GM23338 (cell line): ENCODE data around the gene SMIM26. TPM values are rescaled to one million over a fixed set of nuclear protein-coding genes. Genes with fewer than 3 reads are reported as not detected.

Source experiments
- ATAC-seq: fragments of 200-7000 bp; cut with Tn5 transposase; 3 replicates; pipeline ENCODE4 v1.9.1; 2020
- DNase-seq: peaks from one replicate; pipeline ENCODE4 v3.0.0-alpha.2; 2015; ENCODE audit warnings: low spot score
- H2AFZ ChIP-seq: fragments of 200-600 bp; sonication (generic); 2 replicates; pipeline ENCODE4 v1.8.0; 2016; ENCODE audit warnings: antibody characterized with exemption, mild to moderate bottlenecking, moderate library complexity
- H3F3A ChIP-seq: fragments of 200-600 bp; sonication (generic); replicated peaks from 2 replicates; pipeline ENCODE4 v1.8.0; 2017; ENCODE audit warnings: antibody characterized with exemption, mixed run types, low read depth
- H3K27ac ChIP-seq: fragments of 200-600 bp; sonication (generic); 2 replicates; pipeline ENCODE4 v1.6.1; 2016; ENCODE audit warnings: low read depth
- H3K27me3 ChIP-seq: fragments of 200-600 bp; sonication (generic); 2 replicates; pipeline ENCODE4 v1.8.0; 2016; ENCODE audit warnings: mild to moderate bottlenecking, mixed run types, moderate library complexity; ENCODE audit not compliant: insufficient read depth
- H3K36me3 ChIP-seq: fragments of 200-600 bp; sonication (generic); 2 replicates; pipeline ENCODE4 v1.8.0; 2016; ENCODE audit warnings: mild to moderate bottlenecking; ENCODE audit not compliant: insufficient read depth
- H3K4me1 ChIP-seq: fragments of 200-600 bp; sonication (generic); 2 replicates; pipeline ENCODE4 v1.8.0; 2016; ENCODE audit warnings: mild to moderate bottlenecking, moderate library complexity; ENCODE audit not compliant: insufficient read depth
- H3K4me2 ChIP-seq: fragments of 200-600 bp; sonication (generic); 2 replicates; pipeline ENCODE4 v1.7.1; 2017; ENCODE audit warnings: mixed run types
- H3K4me3 ChIP-seq: fragments of 200-600 bp; sonication (generic); 2 replicates; pipeline ENCODE4 v1.6.1; 2016; ENCODE audit warnings: mixed run types
- H3K79me2 ChIP-seq: fragments of 200-600 bp; sonication (generic); replicated peaks from 2 replicates; pipeline ENCODE4 v1.8.0; 2017; ENCODE audit warnings: mild to moderate bottlenecking; ENCODE audit not compliant: insufficient read depth
- H3K9me2 ChIP-seq: fragments of 200-600 bp; sonication (generic); 2 replicates; pipeline ENCODE4 v1.8.0; 2017; ENCODE audit not compliant: insufficient read depth
- H4K20me1 ChIP-seq: fragments of 200-600 bp; sonication (generic); replicated peaks from 2 replicates; pipeline ENCODE4 v1.8.0; 2017; ENCODE audit warnings: mild to moderate bottlenecking; ENCODE audit not compliant: insufficient read depth
- H3K27ac Mint-ChIP-seq: 2 replicates; pipeline ENCODE4 v1.8.0; 2020; ENCODE audit warnings: inconsistent platforms, mild to moderate bottlenecking, moderate library complexity, mixed read lengths
- H3K27me3 Mint-ChIP-seq: 3 replicates; pipeline ENCODE4 v1.8.0; 2022; ENCODE audit warnings: low read depth, mild to moderate bottlenecking, moderate library complexity, mixed read lengths, inconsistent platforms; ENCODE audit not compliant: insufficient read depth, poor library complexity
- H3K36me3 Mint-ChIP-seq: 3 replicates; pipeline ENCODE4 v1.8.0; 2021; ENCODE audit warnings: low read depth, mild to moderate bottlenecking, inconsistent platforms, moderate library complexity, mixed read lengths
- H3K4me1 Mint-ChIP-seq: 3 replicates; pipeline ENCODE4 v1.8.0; 2020; ENCODE audit warnings: mild to moderate bottlenecking, inconsistent platforms, mixed read lengths
- H3K4me3 Mint-ChIP-seq: 3 replicates; pipeline ENCODE4 v1.8.0; 2021; ENCODE audit warnings: moderate library complexity, mild to moderate bottlenecking, inconsistent platforms, mixed read lengths
- H3K9me3 Mint-ChIP-seq: 3 replicates; pipeline ENCODE4 v1.8.0; 2020; ENCODE audit warnings: moderate library complexity, mild to moderate bottlenecking, inconsistent platforms, mixed read lengths
- CREB1 ChIP-seq: fragments of 250-450 bp; sonication (Bioruptor Pico); IDR thresholded peaks from 2 replicates; pipeline ENCODE4 v1.5.0; 2020; ENCODE audit warnings: low read depth, mild to moderate bottlenecking, moderate library complexity
- CTCF ChIP-seq, 2 experiments: fragments of 200-600 bp in 1 of 2; sonication (generic) in 1 of 2; conservative IDR thresholded peaks; 2 replicates each; pipeline versions ENCODE4 v1.5.1 to v1.6.1; 2016 to 2017; ENCODE audit warnings: antibody characterized with exemption in 2 of 2, low read depth in 2 of 2, mild to moderate bottlenecking in 2 of 2, moderate library complexity in 1 of 2
- ETS1 ChIP-seq: IDR thresholded peaks from 2 replicates; pipeline ENCODE4 v1.6.1; 2016; ENCODE audit warnings: antibody characterized with exemption
- EZH2 ChIP-seq: fragments of 200-600 bp; sonication (generic); IDR thresholded peaks from one replicate; pipeline ENCODE4 v1.8.0; 2017; ENCODE audit warnings: antibody characterized with exemption, mild to moderate bottlenecking, low read depth; ENCODE audit not compliant: unreplicated experiment
- EZH2phosphoT487 ChIP-seq: fragments of 200-600 bp; sonication (generic); IDR thresholded peaks from one replicate; pipeline ENCODE4 v1.8.1; 2018; ENCODE audit warnings: antibody characterized with exemption; ENCODE audit not compliant: unreplicated experiment
- POLR2AphosphoS5 ChIP-seq: IDR thresholded peaks from 2 replicates; pipeline ENCODE4 v1.6.1; 2016; ENCODE audit warnings: antibody characterized with exemption, low read depth
- ZNF462 ChIP-seq: fragments of 250-450 bp; sonication (Bioruptor Pico); IDR thresholded peaks from 2 replicates; pipeline ENCODE4 v1.5.0; 2020; ENCODE audit warnings: mild to moderate bottlenecking, moderate library complexity
- polyA plus RNA-seq: library from polyadenylated mRNA; unstranded; fragments of >200 nt; fragmentation: Nextera tagmentation; extraction: Ambion mirVana; gene quantifications from 2 replicates; pipeline ENCODE4 v1.2.1, GENCODE V29; 2016
- total RNA-seq: library from RNA; depleted of rRNA; stranded (reverse); fragments of >200 nt; shearing (Covaris generic); gene quantifications from 2 replicates; pipeline ENCODE4 v1.2.3, GENCODE V29; 2014

SMIM26 gene
- total and polyA plus RNA-seq, 2 experiments from 2014 or later = 94.3 to 308 TPM

- Mint-ChIP-seq H3K27ac (peak overlapping the region; percentile 99), H3K9me3 (no peaks in the 10 kb centered on the region; the same call in 1 of the 3 replicates), H3K4me3 (peak overlapping the region; percentile 90), H3K27me3 (peaks cover 5% of the 10 kb centered on the region), H3K36me3 (peaks cover 30% of the 10 kb centered on the region), H3K4me1 (no peaks in the 10 kb centered on the region)
- Histone ChIP-seq H3K4me2 (peak overlapping the region; percentile 81), H3K4me3 (peak overlapping the region; percentile 77), H3K27ac (no peak overlapping the region; the same call in 1 of the 2 replicates), H2AFZ (peak overlapping the region; percentile 64; the same call in 1 of the 2 replicates), H3K79me2 (peaks cover 15% of the 10 kb centered on the region), H3K27me3 (no peaks in the 10 kb centered on the region), H3K36me3 (peaks cover 6% of the 10 kb centered on the region; the same call in 1 of the 2 replicates), H3K4me1 (peaks cover 5% of the 10 kb centered on the region), H4K20me1 (no peaks in the 10 kb centered on the region), H3F3A (0 out of 2 replicates have a peak, but pooled peaks cover 4% of the 10 kb centered on the region), H3K9me2 (no peaks in the 10 kb centered on the region)
- ATAC-seq (peak; percentile 8; the same call in 2 of the 3 replicates), DNase-seq (no peak)
- TF ChIP-seq ETS1 = no peak
These were observed 483 bp downstream of the SMIM26 start for GRCh38 chr20:18567739-18568091.

- no peak overlapping the region for H3K27ac Mint-ChIP-seq
- Histone ChIP-seq H2AFZ (no peak overlapping the region), H3F3A (no peaks in the 10 kb centered on the region), H3K27me3 (no peaks in the 10 kb centered on the region), H3K79me2 (peaks cover 15% of the 10 kb centered on the region), H3K27ac (no peak overlapping the region), H3K36me3 (peaks cover 6% of the 10 kb centered on the region; the same call in 1 of the 2 replicates), H3K9me2 (no peaks in the 10 kb centered on the region), H4K20me1 (no peaks in the 10 kb centered on the region), H3K4me2 (no peak overlapping the region), H3K4me3 (no peak overlapping the region), H3K4me1 (peaks cover 5% of the 10 kb centered on the region)
- peaks cover 4% of the 10 kb centered on the region for H3K27me3 Mint-ChIP-seq
- H3K4me3 Mint-ChIP-seq = no peak overlapping the region
- peaks cover 27% of the 10 kb centered on the region for H3K36me3 Mint-ChIP-seq
- no peaks in the 10 kb centered on the region for H3K4me1 Mint-ChIP-seq
- DNase-seq (no peak), ATAC-seq (no peak)
- H3K9me3 Mint-ChIP-seq = no peaks in the 10 kb centered on the region; the same call in 1 of the 3 replicates
- TF ChIP-seq POLR2AphosphoS5 (no peak), CTCF (conservative IDR thresholded peaks at IDR 0.05; ENCODE audit: low read depth in 2 of 2) (no peak), CREB1 (CRISPR knock-in tag) (no peak), ETS1 (no peak), ZNF462 (CRISPR knock-in tag) (no peak), EZH2phosphoT487 (no peak), EZH2 (no peak)
These were observed 3.8 kb downstream of the SMIM26 start for GRCh38 chr20:18571009-18571408.
